T-cell (primary cell): Measurements from ENCODE around the gene EYA4. TPM values are rescaled to one million over a fixed set of nuclear protein-coding genes. Genes with fewer than 3 reads are reported as not detected.

ENCODE experiments used
- ATAC-seq, 4 experiments: fragments of 200-7000 bp in 3 of 4; fragments of 150-1000 bp in 1 of 4; cut with Tn5 transposase; replicated peaks in 1 of 4; 1 replicate in 3 of 4; 2 replicates in 1 of 4; pipeline ENCODE4 v1.10.0; 2021; ENCODE audit warnings: moderate library complexity in 3 of 4, mild to moderate bottlenecking in 2 of 4, moderate number of reproducible peaks in 1 of 4
- CTCF ChIA-PET, 2 donors: fragments of 300-600 bp; sonication (Branson Sonifier 250); formaldehyde crosslinking; loops; one replicate each; lab custom pipeline; 2022; ENCODE audit warnings: antibody characterized with exemption in 2 of 2; lab: Charles Lee
- POLR2A ChIA-PET, 2 donors: fragments of 300-600 bp; sonication (Branson Sonifier 250); formaldehyde crosslinking; loops; one replicate each; lab custom pipeline; 2022; ENCODE audit warnings: antibody characterized with exemption in 2 of 2; lab: Charles Lee
- DNase-seq, 35 experiments: peaks; one replicate each; pipeline versions ENCODE4 v3.0.0 to v3.0.0-alpha.2; 2013 to 2023
- H3K27ac ChIP-seq: one replicate; pipeline ENCODE4 v1.5.1; 2013; ENCODE audit warnings: low read length
- H3K27me3 ChIP-seq, 2 experiments: replicated peaks in 1 of 2; 1 replicate in 1 of 2; 2 replicates in 1 of 2; pipeline versions ENCODE4 v1.6.1 to v1.7.0; 2013; ENCODE audit warnings: low read length in 1 of 2, mixed read lengths in 1 of 2; ENCODE audit not compliant: control insufficient read depth in 2 of 2, insufficient read depth in 2 of 2; ENCODE audit errors: extremely low read depth in 1 of 2
- H3K36me3 ChIP-seq, 2 donors: 1 replicate in 1 of 2; 2 replicates in 1 of 2; pipeline versions ENCODE4 v1.6.1 to v1.7.0; 2013; ENCODE audit warnings: low read length in 1 of 2; ENCODE audit not compliant: control insufficient read depth in 2 of 2, insufficient read depth in 1 of 2; ENCODE audit errors: extremely low read depth in 1 of 2
- H3K4me1 ChIP-seq, 2 experiments: 1 replicate in 1 of 2; 2 replicates in 1 of 2; pipeline versions ENCODE4 v1.6.1 to v1.7.0; 2013; ENCODE audit warnings: low read length in 2 of 2, mixed read lengths in 1 of 2; ENCODE audit not compliant: insufficient read depth in 2 of 2, control insufficient read depth in 1 of 2; ENCODE audit errors: extremely low read depth in 1 of 2
- H3K4me3 ChIP-seq, 2 donors: 1 replicate in 1 of 2; 2 replicates in 1 of 2; pipeline versions ENCODE4 v1.5.1 to v1.7.0; 2013; ENCODE audit warnings: mild to moderate bottlenecking in 2 of 2, low read length in 1 of 2, moderate library complexity in 1 of 2; ENCODE audit not compliant: control insufficient read depth in 1 of 2; ENCODE audit errors: extremely low read depth in 1 of 2
- H3K9me3 ChIP-seq: 2 replicates; pipeline ENCODE4 v1.7.0; 2013
- H3K27ac Mint-ChIP-seq, 2 donors: one replicate each; pipeline ENCODE4 v1.8.0; 2020 to 2021; ENCODE audit warnings: mild to moderate bottlenecking in 2 of 2, mixed read lengths in 2 of 2
- H3K27me3 Mint-ChIP-seq, 2 donors: one replicate each; pipeline ENCODE4 v1.8.0; 2021 to 2022; ENCODE audit warnings: mixed read lengths in 2 of 2
- H3K36me3 Mint-ChIP-seq: one replicate; pipeline ENCODE4 v1.8.0; 2021; ENCODE audit warnings: mixed read lengths
- H3K4me1 Mint-ChIP-seq, 3 donors: one replicate each; pipeline ENCODE4 v1.8.0; 2020 to 2022; ENCODE audit warnings: mixed read lengths in 3 of 3, mild to moderate bottlenecking in 1 of 3
- H3K4me3 Mint-ChIP-seq, 3 donors: one replicate each; pipeline ENCODE4 v1.8.0; 2020 to 2022; ENCODE audit warnings: mild to moderate bottlenecking in 3 of 3, mixed read lengths in 3 of 3, moderate library complexity in 3 of 3
- H3K9me3 Mint-ChIP-seq, 3 donors: one replicate each; pipeline ENCODE4 v1.8.0; 2020 to 2022; ENCODE audit warnings: mixed read lengths in 3 of 3
- WGBS: methylation state at CpG from one replicate; pipeline ENCODE4 v1.1.5; 2013; ENCODE audit warnings: missing lambda C conversion rate; ENCODE audit not compliant: insufficient coverage; 5-methylcytosine and 5-hydroxymethylcytosine counted together
- total RNA-seq, 35 experiments: library from RNA in 6 of 35; stranded (reverse) in 6 of 35; fragments of 120-200 nt in 1 of 35; gene quantifications; one replicate each; pipeline versions ENCODE4 v1.2.1 to v1.2.4 and lab custom pipeline; 2013 to 2026

EYA4 gene
- total RNA-seq, 5 donors from 2014 or later (not counting 1 experiment from before 2014, with no cell fraction given) = 0.22 TPM; not detected in 4

DNA sequence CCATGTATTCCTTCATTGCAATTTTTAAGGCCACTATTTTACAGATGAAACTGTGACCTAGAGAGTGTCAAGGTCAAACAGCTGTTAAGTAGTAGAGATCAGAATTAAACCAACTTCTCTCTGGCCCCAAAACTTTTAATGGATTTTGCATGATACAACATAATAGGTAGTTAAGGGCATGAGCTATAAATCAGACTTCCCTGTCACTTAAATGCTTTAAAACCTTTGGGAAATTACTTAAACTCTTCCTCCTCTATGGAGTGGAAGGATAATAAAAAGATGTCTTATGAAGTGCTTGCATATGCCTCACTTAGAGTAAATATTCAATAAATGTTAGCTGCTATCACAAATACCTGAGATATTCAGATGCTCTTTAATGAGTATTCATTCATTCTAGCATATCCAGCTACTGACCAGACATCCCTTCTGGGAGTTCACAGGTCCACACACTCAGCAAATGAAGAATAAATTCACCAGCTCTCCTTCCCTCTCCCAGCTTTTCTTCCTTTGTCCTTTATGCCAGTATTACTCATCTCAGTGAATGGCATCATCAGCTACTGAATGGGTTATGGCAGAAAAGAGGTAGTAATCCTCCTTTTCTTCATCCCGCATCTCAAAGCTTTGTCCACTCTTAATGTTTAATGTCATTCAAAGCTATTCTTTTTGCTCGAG lies 36.2 kb downstream of the EYA4 start:
- no peak overlapping the region for H3K4me3 Mint-ChIP-seq
- Histone ChIP-seq H3K4me3 (no peak overlapping the region), H3K4me1 (no peaks in the 10 kb centered on the region), H3K27me3 (no peaks in the 10 kb centered on the region), H3K36me3 (no peaks in the 10 kb centered on the region), H3K9me3 (no peaks in the 10 kb centered on the region), H3K27ac (no peak overlapping the region)
- no peak for ATAC-seq
- ChIA-PET POLR2A (no interaction called here), CTCF (no interaction called here)
- no peak for DNase-seq
- H3K27me3 Mint-ChIP-seq = peaks cover 0 to 3% of the 10 kb centered on the region in 2 donors
- no peaks in the 10 kb centered on the region for H3K4me1 Mint-ChIP-seq
- H3K9me3 Mint-ChIP-seq = no peaks in the 10 kb centered on the region
- no CpG with 5 or more reads among the region's 2 CpGs for WGBS
- H3K36me3 Mint-ChIP-seq = no peaks in the 10 kb centered on the region
- H3K27ac Mint-ChIP-seq = no peak overlapping the region

DNA sequence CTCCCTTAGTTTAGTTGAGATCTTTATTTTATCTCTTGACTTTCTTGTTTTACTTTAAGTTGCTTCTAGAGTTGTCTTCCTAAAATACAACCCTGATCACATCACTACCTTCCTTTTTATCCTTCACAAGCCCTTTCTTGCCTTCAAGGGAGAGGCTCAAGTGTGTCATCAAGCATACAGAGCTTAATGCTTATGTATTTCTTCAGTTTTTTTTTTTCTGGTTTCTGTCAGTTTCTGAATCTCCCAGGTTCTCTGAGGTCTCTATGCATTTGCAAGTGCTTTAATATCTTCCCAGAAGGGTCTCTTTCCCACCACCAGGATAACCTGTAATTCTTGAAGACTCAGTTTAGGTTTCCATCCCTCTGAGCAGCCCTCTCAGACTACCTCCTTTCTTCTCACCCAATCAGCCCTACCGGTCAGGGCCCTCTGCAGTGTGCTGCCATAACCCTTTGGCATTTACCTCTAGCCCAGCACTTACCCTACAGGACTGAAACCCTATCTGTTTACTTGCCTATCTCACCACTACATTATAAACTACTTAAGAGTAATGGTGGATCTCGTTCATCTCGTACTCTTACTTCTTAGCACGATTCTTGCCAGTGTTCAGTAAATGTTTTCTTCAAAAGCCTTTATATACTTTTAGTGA lies 36.9 kb downstream of the EYA4 start:
- H3K9me3 Mint-ChIP-seq = no peaks in the 10 kb centered on the region
- DNase-seq (no peak), ATAC-seq (no peak)
- no peaks in the 10 kb centered on the region for H3K4me1 Mint-ChIP-seq
- H3K27ac Mint-ChIP-seq = no peak overlapping the region
- H3K36me3 Mint-ChIP-seq = no peaks in the 10 kb centered on the region
- H3K9me3 ChIP-seq = no peaks in the 10 kb centered on the region
- H3K36me3 ChIP-seq = no peaks in the 10 kb centered on the region
- H3K27me3 ChIP-seq = no peaks in the 10 kb centered on the region
- no peak overlapping the region for H3K27ac ChIP-seq
- CTCF ChIA-PET = no interaction called here
- H3K4me1 ChIP-seq = no peaks in the 10 kb centered on the region
- POLR2A ChIA-PET = no interaction called here
- H3K27me3 Mint-ChIP-seq = peaks cover 0 to 3% of the 10 kb centered on the region in 2 donors
- WGBS = no CpG with 5 or more reads among the region's 4 CpGs
- no peak overlapping the region for H3K4me3 Mint-ChIP-seq
- H3K4me3 ChIP-seq = no peak overlapping the region

DNA sequence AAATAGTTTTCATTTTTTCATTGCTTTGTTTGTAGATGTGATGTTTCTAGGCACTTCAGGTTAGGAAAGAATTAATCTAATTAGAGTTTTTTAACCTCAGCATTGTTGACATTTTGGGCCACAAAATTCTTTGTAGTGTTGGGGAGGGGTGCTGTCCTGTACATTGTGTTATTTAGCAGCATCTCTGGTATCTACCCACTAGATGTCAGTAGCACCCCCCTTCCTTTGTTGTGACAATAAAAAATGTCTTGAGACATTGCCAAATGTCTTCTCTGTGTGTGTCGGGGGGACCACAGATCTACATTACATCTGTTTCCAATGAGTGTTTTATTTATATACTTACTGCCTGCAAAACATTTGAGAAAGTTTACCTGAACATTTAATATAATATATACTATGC lies 45.6 kb downstream of the EYA4 start:
- no peak overlapping the region for H3K4me3 Mint-ChIP-seq
- Histone ChIP-seq H3K27ac (no peak overlapping the region), H3K9me3 (no peaks in the 10 kb centered on the region), H3K27me3 (no peaks in the 10 kb centered on the region), H3K4me1 (no peaks in the 10 kb centered on the region), H3K36me3 (no peaks in the 10 kb centered on the region), H3K4me3 (no peak overlapping the region)
- no peak overlapping the region for H3K27ac Mint-ChIP-seq
- CTCF ChIA-PET = no interaction called here
- ATAC-seq = no peak
- peaks cover 2 to 10% of the 10 kb centered on the region in 2 donors for H3K27me3 Mint-ChIP-seq
- no peaks in the 10 kb centered on the region for H3K36me3 Mint-ChIP-seq
- POLR2A ChIA-PET = no interaction called here
- H3K9me3 Mint-ChIP-seq = peaks cover 0 to 4% (median 0%) of the 10 kb centered on the region in 3 donors
- no peak for DNase-seq
- WGBS = no CpG with 5 or more reads among the region's 1 CpG
- no peaks in the 10 kb centered on the region for H3K4me1 Mint-ChIP-seq

DNA sequence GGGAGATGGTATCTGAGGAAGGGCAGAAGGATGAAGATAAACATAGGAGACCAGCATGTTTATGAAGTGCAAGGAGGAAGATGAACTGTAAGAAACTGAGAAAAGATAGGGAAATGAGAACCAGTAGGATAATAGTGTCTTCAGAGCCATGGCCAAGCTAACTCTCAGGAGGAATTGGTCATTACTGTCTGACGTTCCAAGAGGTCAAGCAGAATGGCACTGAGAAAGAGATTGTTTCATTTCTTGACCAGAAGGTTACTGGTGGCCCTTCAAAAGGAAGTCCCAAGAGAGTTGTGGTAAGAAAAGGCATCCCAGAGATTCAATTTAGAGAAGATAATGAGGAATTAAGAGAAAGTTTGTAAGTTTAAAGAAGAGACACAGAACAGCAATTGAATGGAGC lies 47.5 kb downstream of the EYA4 start:
- H3K27me3 ChIP-seq = no peaks in the 10 kb centered on the region
- H3K4me1 Mint-ChIP-seq = no peaks in the 10 kb centered on the region
- ATAC-seq (no peak), DNase-seq (no peak)
- H3K27me3 Mint-ChIP-seq = peaks cover 2 to 10% of the 10 kb centered on the region in 2 donors
- no peak overlapping the region for H3K27ac ChIP-seq
- CTCF ChIA-PET = no interaction called here
- H3K4me3 Mint-ChIP-seq = no peak overlapping the region
- H3K9me3 Mint-ChIP-seq = peaks cover 0 to 4% (median 0%) of the 10 kb centered on the region in 3 donors
- no peak overlapping the region for H3K4me3 ChIP-seq
- H3K4me1 ChIP-seq = no peaks in the 10 kb centered on the region
- no peaks in the 10 kb centered on the region for H3K36me3 ChIP-seq
- 83% methylated on average over 1 of the region's 1 CpG for WGBS
- H3K9me3 ChIP-seq = no peaks in the 10 kb centered on the region
- POLR2A ChIA-PET = no interaction called here
- no peak overlapping the region for H3K27ac Mint-ChIP-seq
- no peaks in the 10 kb centered on the region for H3K36me3 Mint-ChIP-seq

DNA sequence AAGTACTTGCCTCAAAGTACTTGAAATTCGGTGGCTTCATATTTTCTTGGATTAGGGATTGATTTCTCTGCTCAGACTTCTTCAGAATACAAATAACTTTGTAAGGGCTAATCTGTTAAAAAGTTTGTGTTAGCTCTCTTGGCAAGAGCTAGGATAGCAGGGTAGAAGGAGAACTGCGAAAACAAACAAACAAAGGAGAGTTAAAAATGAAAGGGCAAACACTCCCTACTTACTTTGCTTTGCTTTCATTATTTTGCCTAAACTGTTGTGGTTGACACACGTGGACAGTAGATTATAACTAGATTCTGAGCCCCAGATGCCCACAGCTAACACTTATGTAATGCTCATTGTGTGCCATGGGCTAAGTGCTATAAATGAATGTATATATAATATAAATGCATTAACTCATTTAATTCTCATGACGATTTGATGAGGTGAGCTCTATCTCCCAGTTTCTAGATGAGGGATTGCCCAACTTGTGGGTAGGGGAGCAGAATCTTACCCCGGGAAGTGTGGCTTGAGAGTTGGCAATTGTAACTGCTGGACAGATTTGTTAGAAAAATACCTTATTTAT lies 48.7 kb downstream of the EYA4 start:
- Histone ChIP-seq H3K36me3 (no peaks in the 10 kb centered on the region), H3K4me1 (no peaks in the 10 kb centered on the region), H3K4me3 (no peak overlapping the region), H3K9me3 (no peaks in the 10 kb centered on the region), H3K27me3 (no peaks in the 10 kb centered on the region), H3K27ac (no peak overlapping the region)
- DNase-seq = no peak
- H3K9me3 Mint-ChIP-seq = peaks cover 0 to 4% (median 0%) of the 10 kb centered on the region in 3 donors
- H3K27me3 Mint-ChIP-seq = peaks cover 2 to 7% of the 10 kb centered on the region in 2 donors
- no CpG with 5 or more reads among the region's 5 CpGs for WGBS
- no peak for ATAC-seq
- H3K27ac Mint-ChIP-seq = no peak overlapping the region
- H3K4me3 Mint-ChIP-seq = no peak overlapping the region
- H3K4me1 Mint-ChIP-seq = no peaks in the 10 kb centered on the region
- no peaks in the 10 kb centered on the region for H3K36me3 Mint-ChIP-seq
- ChIA-PET POLR2A (no interaction called here), CTCF (no interaction called here)

DNA sequence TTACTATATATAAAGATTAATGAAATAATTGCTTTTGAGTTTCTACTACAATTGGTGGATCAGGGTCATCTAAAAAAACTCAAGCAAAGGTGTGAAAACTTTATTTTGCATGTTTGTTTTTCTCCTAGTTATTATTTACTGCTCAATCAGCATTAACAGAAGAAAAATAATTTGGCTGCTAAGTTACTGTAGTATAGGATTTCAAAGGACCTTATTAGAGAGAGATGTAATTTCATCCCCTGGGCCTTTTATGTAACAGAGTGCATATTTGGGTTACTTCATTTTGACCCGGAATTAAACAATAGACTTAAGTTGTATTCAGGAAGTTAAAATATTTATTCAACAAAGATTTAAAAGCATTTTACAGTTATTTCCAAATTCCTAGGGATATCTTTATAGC lies 49.8 kb downstream of the EYA4 start:
- no peak overlapping the region for H3K4me3 ChIP-seq
- no CpG with 5 or more reads among the region's 1 CpG for WGBS
- H3K36me3 ChIP-seq = no peaks in the 10 kb centered on the region
- no peaks in the 10 kb centered on the region for H3K9me3 ChIP-seq
- H3K4me1 Mint-ChIP-seq = no peaks in the 10 kb centered on the region
- no peak overlapping the region for H3K27ac ChIP-seq
- POLR2A ChIA-PET = no interaction called here
- H3K27me3 Mint-ChIP-seq = no peaks in the 10 kb centered on the region
- H3K36me3 Mint-ChIP-seq = no peaks in the 10 kb centered on the region
- H3K27me3 ChIP-seq = no peaks in the 10 kb centered on the region
- no peaks in the 10 kb centered on the region for H3K4me1 ChIP-seq
- H3K4me3 Mint-ChIP-seq = no peak overlapping the region
- no peak for ATAC-seq
- no peak overlapping the region for H3K27ac Mint-ChIP-seq
- DNase-seq = no peak
- H3K9me3 Mint-ChIP-seq = peaks cover 0 to 4% (median 0%) of the 10 kb centered on the region in 3 donors
- CTCF ChIA-PET = interaction anchor here in 1 of 2 donors (0.6 kb wide), 1 partner anchor 249 kb away, joined by 3 read pairs; no protein-coding TSS in a partner anchor
